Kasumi-1 (cell line): ENCODE results near the gene GNG7.
"Not testable (repeated sequence)": the region's sequence is repeated elsewhere in the genome, so short reads cannot be mapped to it uniquely, and the experiment has no call there.

Experiments
- DNase-seq, 2 experiments: peaks; one replicate each; lab custom pipeline; 2025; lab: John Stamatoyannopoulos, UW

The GNG7 gene

DNA sequence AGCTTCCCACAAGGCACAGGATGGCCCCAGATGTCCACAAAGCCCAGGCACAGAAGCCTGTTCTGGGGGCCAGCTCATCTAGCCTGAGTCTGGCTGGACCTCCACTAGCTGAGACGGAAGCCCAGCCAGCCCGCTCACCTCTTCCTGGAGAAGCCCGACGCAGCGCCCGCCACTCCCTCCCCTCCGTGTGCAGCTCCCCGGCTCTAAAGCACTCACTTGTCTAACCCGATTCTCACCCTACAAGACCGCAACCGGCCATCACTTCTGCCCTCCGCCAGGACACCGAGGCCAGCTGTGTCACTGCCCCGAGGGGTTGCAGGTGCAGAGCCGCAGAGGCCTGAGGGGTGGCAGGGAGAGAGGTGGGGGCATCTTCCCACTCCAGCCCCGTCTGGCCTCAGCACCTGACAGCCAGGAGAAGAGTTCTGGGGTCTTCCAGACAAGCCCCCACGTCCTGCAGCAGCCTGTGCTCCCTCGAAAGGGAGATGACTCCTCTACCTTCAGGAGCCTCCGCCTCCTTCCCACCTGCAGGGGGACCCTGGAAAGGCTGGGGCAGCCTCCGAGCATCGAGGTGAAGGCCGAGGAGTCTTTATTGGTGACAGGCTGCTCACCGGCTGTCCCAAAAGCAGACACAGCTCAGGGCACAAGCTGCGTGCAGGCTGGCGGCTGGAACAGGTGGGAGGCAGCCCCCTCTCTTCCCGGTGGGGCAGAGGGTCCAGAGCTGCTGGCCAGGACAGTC is 24.6 kb upstream of the GNG7 start:
- peak in 1 of 2 experiments; percentile 19 for DNase-seq

DNA sequence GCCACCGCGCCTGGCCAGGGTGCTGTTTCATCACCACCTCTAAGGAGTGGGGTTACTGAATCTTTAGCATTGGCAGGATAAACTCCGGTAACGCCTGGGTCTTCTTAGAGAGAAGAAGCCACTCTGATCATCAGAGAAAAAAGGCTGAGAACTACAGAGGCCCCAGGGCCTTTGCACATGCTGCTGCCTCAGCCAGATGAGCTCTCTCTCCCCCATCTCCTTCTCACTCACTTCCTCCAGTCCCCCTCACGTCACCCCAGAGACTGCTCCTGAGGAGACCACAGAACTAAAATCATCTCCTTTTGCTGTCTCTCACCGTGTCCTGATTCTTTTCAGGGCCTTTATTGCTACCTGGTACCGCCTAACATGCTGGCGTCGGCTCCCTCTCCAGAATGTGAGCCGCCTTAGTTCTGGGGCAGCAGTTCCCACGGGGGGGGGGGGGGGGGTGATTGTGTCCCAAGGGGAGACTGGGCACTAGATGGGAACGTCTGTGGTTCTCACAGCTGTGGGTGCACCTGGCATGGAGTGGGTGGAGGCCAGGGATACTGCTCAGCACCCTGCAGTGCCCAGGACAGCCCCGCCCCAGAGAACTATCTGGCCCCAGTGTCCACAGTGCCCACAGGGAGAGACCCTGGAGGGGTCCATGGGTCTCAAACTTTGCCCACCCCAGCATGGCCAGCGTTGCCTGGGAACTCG is 23.8 kb upstream of the GNG7 start:
- DNase-seq: no peak

DNA sequence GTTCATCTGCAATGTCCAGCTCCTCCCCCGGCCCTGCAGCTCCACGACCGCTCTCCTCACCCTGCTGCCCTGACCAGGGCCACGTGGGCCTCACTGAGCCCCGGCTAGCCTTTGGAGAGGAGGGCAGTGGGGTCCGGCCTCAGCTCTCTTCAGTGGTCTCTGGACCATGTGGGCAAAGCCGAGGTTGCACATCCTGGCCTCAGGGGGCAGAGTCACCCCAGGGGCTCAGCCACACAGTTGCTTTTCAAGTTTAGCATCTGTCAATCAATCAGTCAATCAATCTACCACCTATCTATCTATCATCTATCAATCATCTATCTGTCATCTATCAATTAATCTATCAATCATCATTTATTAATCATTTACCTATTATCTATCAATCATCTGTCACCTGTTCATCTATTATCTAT is 21.7 kb upstream of the GNG7 start:
- DNase-seq: no peak

DNA sequence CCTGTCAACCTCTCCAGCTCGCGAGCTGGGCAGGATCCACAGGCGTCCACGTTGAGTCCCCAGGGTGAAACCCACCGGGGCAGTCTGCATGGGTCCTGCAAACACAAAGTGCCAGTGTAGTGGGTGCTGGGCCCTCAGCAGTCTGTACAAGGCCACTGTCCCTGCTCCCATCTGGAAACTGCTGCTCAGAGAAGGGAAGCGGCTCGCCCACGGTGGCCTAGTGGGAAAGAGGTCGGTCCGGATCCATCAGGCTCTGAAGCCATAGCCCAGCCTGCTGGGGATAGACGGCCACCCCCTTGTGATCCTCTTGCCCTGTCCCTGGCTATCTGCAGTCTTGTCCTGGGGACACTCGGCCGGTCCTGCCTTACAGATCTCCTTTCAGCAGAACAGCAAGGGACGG is 21.3 kb upstream of the GNG7 start:
- DNase-seq: no peak

DNA sequence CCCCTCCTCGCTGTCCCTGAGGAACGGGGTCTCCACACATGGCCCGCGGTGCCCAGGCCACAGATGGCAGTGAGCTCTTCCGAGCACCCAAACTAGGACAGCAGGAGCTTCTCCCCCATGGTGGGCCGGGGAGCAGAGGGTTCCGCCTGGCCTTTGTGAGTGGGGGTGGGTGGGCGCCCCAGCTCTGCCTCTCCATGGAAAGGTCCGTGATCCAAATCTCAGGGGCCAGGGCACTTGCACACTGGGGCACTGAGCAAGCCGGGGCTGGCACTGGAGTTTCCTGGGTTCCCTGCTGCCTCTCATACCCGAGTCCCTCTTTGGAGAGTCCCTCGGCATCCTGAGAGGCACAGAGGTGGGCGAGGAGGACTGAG is 20.8 kb upstream of the GNG7 start:
- no peak for DNase-seq

DNA sequence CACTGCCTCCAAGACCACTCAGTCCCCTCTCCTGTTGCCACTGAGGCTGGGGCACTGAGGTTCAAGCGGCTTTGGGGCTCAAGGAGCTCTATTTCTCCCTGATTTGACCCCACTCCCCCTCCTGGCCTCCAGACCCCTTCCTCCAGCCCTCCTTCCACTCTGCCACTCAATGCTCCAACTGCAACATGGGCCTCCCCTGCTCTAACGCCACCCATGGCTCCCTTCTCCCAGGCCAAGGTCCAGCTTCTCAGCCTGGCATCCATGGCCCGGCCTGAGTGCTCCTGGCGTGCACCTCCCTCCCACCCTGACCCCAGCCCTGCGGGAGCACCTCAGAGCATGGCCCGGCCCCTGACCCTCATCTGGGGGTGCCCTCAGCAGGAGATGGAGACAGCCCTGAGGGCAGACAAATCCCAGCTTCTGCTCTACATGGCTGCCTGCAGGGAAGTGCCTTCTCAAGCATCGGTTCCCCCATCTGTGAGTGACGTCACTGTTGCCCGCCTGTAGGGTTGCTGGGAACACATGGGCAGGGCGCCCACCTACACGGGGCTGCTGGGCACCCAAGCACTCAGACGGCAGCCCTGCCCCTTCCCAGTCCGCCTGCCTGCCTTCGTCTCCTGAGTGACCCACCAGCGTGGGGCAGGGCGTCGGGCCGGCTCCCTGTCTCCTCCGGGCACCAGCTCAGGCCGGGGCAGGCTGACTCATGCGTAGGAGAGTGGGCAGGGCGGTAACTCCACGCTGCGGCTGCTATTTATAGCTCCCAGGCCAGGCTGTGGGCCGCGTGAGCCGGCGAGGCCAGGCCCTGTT is 20.2 kb upstream of the GNG7 start:
- DNase-seq: no peak

DNA sequence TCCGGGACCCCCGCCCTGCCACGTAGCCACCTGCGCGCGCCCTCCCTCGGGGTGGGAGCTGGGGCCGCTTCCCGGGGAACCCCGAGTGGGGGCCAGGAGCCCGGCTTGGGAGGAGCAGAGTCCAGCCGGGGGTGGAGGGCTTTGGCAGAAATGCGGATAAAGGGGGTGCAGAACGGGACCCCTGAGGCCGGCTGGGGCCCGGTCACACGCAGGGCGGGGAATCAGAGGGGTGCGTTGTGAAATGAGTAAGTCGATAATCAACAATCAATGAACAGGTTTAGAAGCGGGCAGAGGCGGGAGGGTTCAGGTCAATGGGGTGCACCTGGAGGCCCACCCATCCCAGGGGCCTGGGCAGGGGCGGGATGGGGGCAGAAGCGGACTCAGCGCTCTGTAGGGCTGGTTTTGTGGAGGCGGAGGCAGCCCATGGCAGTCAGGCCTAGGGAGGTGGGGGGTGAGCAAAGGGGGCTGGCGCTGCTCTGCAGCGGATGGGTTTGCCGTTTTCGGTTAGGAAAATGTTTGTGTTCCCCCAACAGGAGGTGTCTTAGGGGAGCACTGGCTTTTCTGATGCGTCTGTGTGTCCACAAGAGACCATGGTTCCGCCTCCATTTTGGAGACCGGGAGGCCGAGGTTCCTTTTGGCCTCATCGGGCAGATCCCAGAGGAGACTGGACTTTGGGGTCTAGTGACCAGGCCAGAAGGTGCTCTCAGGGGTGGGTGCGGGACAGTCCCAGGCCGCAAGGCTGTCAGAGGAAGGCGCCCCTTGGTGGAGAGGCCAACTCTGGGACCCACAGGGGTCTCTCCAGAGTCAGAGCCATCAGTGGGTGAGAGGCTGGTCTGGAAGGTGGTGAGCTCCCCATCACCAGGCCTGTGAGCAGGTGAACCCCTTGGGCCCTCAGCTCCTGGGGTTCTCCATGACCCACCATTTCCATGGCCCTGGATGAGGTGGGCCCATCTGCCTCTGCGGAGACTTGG is 19.4 kb upstream of the GNG7 start:
- no peak for DNase-seq

DNA sequence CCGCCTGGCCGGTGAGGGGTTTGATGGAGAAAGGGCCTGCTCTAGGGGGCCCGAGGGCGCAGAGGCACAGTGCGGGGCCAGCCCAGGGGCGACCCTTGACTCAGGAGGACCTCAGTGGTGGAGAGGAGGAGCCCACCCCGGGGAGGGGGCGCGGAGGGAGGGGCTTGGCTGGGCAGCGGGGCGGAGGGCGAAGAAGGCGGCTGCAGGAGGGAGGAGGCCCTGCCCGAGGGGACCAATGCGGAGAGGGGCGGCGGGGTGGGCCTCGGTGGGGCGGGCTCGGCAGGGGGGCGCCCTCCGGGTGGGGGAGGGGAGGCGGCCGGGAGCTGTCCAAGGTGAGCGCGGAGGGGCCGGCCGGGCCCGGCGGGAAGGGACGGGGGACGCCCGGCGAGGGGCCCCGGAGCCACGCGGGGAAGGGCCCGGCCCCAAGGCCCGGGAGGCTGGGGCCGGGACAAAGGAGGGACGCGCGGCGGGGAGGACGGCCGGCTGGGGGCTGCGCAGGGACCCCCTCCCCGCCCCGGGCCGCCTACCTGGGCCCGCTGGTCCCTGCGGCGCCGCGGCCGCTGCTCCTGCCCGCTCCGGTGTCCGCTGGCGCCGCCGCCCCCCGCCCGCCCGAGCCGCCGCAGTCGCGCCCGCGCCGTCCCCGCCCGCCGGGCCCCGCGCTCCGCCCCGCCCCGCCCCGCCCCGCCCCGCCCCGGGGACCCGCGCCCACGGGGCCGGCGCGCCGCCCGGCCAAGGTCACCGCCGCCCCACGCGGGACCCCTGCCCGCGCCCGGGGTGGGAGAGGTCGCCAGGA is 18.5 kb upstream of the GNG7 start, which contains the start of gene DIRAS1:
Gene DIRAS1, minus strand, starts transcription at position 596 of the 793 bp plus-strand sequence. CDS start 3,566 bp downstream, outside the sequence.
- no peak for DNase-seq

DNA sequence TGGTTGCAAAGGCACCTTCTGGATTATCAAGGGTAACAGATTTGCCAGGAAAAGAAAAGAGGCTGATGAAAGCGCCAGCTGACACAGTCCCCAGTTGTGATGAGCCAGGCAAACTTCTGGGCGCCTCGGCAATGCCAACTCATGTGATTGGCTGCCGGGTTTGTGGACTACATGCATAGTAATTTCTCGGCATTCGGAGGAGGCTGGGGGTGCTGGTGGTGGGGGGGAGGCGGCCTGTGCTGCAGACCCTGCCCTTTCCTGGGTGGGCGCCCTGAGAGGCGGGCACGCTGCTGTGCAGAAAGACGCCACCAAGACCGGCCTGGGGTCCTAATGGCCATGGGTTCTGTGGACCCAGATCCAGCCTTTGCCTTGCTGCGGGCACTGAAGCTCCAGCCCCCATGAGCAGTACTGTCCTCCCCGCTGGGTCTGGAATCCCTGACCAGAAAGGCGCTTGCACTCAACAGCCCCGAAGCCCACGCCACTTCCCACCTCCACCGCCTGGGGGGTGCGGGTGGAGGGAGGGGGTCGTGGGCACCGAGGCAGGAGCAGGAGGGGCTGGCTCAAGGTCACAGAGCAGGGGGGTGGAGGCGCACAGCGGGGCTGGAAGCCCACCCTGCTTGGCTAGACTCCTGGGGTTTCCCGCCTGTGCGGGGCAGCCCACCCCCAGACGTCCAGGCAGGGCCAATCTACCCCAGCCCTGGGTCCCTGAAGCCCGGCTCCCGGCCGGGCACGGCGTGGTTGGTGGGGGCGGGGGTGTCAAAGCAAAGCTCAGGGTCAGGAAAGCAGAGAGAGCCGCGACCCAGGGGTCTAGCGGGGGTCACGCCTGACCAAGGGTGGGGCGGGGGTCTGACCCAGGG is 17.7 kb upstream of the GNG7 start:
- DNase-seq: no peak

DNA sequence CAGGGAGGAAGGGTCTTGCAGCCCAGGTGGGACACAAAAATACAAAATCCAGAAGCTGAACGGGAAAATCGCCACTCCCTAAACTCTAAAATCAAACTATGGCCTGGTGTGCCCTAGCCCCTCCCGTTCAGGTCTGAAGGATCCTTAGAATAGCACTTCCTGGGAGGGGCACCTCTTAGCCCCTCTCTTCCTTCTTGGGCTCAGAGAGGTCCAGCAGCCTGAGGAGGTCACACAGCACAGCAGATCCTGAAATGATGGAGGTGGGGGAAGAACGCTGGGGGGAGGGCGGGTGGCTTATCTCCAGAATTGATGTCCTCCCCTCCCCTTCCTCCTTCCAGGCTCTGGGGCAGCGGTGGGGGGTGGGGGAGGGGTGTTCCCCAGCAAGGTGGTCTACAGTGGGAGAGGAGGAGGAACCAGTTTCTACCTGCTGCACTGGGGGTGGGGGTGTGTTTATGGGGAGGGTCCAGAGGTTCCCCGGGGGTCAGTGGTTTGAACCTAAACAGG is 16.8 kb upstream of the GNG7 start:
- DNase-seq: no peak

DNA sequence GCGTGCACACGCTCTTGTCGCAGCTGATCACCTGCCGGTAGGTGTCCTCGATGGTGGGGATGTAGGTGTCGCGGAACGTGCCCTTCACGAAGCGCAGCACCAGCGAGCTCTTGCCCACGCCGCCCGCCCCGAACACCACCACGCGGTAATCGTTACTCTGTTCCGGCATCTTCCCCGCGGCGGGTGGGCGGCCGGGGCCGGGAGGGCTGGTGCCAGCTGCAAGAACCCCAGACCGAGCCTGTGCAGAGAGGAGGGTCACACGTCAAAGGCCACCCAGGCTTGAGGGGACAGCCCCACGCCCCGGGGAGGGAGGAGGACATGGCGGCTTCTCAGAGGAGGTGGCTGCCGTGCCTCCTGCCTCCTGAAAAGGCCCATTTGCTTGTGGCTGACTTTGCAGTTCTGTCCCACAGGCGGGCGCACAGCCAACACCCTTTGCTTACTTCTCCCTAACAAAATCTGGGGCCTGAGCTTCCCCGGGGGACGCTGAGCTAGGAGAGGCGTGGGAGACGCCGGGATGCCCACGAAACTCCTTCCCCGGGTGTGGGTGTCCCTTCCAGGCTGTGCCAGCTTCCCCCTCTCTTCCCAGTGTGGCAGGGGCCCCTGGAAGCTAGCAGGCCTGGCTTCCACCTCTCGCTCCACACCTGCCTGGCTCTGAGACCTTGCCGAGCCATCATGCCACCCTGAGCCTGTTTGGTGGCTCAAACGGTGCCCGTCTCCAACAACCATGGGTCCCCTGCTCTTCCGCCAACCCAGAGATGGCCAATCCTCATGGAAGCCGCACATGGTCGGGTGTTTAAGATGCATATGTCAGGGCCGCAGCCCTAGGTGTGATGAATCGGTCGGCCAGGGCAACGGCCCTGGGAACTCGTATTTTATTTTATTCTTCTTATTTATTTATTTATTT is 15.4 kb upstream of the GNG7 start:
- DNase-seq: no peak

DNA sequence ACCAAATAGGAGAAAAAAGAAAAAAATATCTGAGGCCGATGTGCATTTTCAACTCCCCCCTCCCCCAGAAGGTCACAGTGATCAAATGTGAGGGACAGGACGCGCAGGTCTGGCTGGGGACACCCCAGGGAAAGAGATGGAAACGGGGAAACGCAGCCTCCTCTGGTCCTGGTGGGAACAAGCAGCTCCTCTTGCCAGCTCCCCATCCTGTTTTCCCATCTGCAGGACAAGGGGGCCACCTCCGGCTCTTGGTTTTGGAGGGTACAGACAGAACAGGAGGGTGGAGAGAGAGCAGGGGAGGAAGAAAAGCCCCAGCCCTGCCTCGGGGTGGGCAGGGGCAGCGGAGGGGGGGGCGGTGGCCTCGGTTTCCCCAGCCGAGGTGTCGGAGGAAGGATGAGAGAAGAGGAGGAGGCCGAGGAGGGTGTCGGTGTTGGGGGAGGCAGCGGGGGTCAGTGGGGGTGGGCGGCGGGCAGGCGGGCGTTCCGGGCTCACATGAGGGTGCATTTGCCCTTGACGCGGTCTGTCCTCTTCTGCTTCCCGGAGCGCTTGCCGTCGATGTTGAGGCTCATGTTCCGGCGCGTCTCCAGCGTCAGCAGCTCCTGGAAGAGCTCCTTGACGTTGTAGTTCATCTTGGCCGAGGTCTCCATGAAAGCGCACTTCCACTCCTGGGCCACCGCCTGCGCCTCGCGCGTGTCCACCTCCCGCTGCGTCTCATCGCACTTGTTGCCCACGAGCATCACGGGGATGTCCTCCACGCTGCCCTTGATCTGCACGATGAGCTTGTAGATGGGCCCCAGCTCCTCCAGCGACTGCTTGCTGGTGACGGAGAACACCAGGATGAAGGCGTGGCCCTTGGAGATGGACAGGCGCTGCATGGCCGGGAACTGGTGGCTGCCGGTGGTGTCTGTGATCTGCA is 14.5 kb upstream of the GNG7 start:
- DNase-seq: no peak

DNA sequence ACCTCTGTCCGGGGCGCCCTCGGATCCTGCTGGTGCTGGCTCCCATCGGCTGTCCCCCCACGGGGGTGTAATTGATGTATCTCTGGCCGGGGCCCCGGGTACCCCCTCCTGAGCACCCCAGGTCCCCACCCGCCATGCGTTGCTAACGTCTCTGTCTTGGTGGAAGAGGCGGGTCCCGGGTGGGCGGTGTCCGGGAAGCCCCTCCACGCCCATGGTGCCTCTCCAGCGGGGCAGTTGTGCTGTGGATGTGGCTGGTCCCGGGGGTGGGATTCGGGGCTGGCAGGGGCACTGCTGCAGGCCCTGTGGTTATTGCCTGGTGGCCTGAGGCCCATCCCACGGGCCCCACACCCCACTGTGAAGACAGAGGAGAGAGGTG is 13.8 kb upstream of the GNG7 start:
- DNase-seq: no peak

DNA sequence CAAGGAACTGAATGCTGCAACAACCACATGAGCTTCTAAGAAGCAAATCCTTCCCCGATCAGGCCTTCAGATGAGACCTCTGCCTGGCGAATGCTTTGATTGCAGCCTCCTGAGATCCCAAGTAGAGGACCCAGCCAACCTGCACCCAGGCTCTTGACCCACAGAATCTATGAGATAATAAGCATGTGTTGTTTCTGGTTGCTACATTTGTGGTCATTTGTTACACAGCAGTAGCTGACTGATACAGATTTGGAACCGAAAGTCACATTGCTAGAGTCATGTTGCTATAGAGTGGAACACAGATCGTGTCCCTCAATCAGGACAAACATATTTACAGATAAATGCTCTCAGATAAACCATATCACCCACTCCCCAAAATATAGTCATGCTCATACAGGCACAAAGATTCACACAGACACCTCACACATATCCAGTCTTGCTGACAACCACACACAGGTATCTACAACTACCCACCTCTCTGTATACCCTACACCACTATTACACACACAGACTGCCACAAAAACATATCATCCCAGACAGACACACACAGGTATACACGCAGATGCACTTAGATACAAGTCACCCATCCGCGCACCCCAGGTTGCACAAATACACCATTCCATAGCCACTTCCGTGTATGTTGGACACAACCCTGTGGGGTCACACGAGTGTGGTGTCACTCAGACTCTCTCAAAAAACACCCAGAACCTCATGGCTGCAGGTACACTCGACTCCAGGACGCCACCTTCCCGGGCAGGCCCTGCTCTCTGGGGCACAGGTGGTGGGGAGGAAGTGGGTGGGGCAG is 13.2 kb upstream of the GNG7 start:
- DNase-seq: no peak

DNA sequence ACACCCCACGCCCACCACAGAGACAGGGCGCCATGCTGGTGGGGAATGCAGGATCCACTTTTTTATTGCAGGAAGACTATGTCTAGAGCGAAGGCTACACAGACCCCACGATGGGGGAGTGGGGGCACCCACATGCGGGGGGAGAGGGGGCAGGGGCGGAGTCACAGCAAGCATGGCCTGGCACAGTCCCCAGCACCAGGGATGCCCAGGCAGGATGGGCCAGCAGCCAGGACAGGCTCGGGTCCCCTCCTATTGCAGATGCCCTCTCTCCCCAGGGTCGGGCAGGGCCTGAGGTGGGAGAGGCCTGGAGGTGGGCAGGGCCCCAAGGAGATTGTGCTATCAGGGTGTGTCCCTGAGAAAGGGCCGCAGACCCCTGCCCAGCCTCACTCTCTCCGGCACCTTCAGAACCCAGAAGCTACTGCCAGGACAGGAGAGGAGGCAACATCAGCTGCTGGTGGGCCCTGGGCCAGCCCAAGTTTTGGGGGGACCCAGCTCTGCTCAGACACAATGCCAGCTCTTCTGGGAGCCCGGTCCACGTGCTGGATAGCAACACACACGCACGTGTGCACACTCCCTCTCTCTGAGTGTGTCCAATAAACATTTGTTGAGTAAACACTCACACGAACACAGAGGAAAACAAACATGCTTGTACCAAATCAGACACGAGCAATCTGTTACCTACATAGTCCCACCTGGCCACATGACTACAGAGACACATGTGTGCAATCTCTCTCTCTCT is 12.2 kb upstream of the GNG7 start:
- DNase-seq: no peak

DNA sequence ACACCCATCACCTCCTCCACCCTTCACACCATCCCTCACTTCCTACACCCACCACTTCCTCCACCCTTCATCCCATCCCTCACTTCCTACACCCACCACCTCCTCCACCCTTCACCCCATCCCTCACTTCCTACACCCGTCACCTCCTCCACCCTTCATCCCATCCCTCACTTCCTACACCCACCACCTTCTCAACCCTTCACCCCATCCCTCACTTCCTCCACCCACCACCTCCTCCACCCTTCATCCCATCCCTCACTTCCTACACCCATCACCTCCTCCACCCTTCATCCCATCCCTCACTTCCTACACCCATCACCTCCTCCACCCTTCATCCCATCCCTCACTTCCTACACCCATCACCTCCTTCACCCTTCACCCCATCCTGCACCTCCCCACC is 11.6 kb upstream of the GNG7 start:
- DNase-seq: not testable (repeated sequence)
